ENCODE data around the gene DSCAM. TPM values are rescaled to one million over a fixed set of nuclear protein-coding genes. Genes with fewer than 3 reads are reported as not detected.

The DSCAM gene
- total RNA-seq, 2 experiments from 2014 or later = not detected

DNA sequence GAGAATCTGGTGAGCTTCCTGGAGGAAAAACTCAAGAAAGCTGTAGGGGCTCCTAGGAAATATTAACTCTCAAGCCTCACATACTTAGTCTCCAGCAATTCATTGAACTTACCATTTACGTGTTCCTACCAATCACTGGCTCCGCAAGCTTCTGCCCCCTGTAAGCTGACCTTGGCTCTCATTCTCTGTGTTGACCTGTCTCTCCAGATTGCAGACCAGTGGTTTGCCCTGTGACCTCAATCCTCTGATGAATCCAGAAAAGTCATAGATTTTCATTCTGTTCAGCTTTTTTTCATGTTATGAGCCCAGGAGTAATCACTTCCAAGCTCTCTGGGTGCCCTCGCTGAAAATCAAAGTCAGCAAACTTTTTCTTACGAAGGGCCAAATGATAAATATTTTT lies 241.9 kb downstream of the DSCAM start:
- TF ChIP-seq, protein P1, sequence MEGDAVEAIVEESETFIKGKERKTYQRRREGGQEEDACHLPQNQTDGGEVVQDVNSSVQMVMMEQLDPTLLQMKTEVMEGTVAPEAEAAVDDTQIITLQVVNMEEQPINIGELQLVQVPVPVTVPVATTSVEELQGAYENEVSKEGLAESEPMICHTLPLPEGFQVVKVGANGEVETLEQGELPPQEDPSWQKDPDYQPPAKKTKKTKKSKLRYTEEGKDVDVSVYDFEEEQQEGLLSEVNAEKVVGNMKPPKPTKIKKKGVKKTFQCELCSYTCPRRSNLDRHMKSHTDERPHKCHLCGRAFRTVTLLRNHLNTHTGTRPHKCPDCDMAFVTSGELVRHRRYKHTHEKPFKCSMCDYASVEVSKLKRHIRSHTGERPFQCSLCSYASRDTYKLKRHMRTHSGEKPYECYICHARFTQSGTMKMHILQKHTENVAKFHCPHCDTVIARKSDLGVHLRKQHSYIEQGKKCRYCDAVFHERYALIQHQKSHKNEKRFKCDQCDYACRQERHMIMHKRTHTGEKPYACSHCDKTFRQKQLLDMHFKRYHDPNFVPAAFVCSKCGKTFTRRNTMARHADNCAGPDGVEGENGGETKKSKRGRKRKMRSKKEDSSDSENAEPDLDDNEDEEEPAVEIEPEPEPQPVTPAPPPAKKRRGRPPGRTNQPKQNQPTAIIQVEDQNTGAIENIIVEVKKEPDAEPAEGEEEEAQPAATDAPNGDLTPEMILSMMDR (IDR thresholded peaks at IDR 0.05) = no peak
- no peaks in the 10 kb centered on the region for H3K36me3 Mint-ChIP-seq (ENCODE audit: low read depth)
- H3K27me3 Mint-ChIP-seq = peaks cover 4% of the 10 kb centered on the region
- no peak overlapping the region for H3K4me3 Mint-ChIP-seq
- H3K9me3 Mint-ChIP-seq = peaks cover 4% of the 10 kb centered on the region
- ChIA-PET POLR2A (no interaction called here), CTCF (no interaction called here)
- ATAC-seq (ENCODE audit: poor library complexity) (no peak), DNase-seq (no peak)
- intact Hi-C loops (cut with DNase I, micrococcal nuclease) = no loop called here
- no peaks in the 10 kb centered on the region for H3K4me1 ChIP-seq (ENCODE audit: insufficient read depth, low read length)
- H3K27ac Mint-ChIP-seq = no peak overlapping the region
- no peaks in the 10 kb centered on the region for H3K4me1 Mint-ChIP-seq (ENCODE audit: low read depth)
- H3K27me3 ChIP-seq (ENCODE audit: control insufficient read depth in 1 of 2, insufficient read depth in 2 of 2, low read length in 2 of 2) = no peaks in the 10 kb centered on the region
- H3K36me3 ChIP-seq (ENCODE audit: insufficient read depth, low read length) = no peaks in the 10 kb centered on the region
- H3K27ac ChIP-seq (ENCODE audit: low read depth in 1 of 2, low read length in 2 of 2) = no peak overlapping the region
- no peak overlapping the region for H3K4me3 ChIP-seq (ENCODE audit: low read length)
- peaks cover 0 to 5% of the 10 kb centered on the region in 2 experiments for H3K9me3 ChIP-seq (ENCODE audit: control insufficient read depth in 1 of 2, insufficient read depth in 1 of 2, low read length in 2 of 2)

DNA sequence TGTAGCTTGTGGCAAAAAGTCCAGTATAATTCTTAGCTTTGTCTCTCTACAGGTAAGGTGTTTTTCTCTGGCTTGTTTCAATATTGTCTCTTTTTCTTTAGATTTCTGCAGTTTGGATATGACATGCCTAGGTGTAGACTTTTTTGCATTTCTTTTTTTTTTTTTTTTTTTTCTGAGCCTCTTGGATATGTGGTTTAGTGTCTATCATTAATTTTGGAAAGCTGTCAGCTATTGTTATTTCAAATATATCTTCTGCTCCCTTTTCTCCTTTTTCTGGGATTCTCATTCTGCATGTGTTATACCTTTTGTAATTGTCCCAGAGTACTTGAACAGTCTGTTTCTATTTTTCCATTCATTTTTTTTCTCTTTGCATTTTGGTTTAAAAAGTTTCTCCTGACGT lies 243.2 kb downstream of the DSCAM start:
- Mint-ChIP-seq H3K27me3 (peaks cover 4% of the 10 kb centered on the region), H3K4me1 (ENCODE audit: low read depth) (no peaks in the 10 kb centered on the region), H3K36me3 (ENCODE audit: low read depth) (no peaks in the 10 kb centered on the region), H3K4me3 (no peak overlapping the region), H3K27ac (no peak overlapping the region), H3K9me3 (peaks cover 9% of the 10 kb centered on the region)
- Histone ChIP-seq H3K4me3 (ENCODE audit: low read length) (no peak overlapping the region), H3K27ac (ENCODE audit: low read depth in 1 of 2, low read length in 2 of 2) (no peak overlapping the region), H3K36me3 (ENCODE audit: insufficient read depth, low read length) (no peaks in the 10 kb centered on the region), H3K27me3 (ENCODE audit: control insufficient read depth in 1 of 2, insufficient read depth in 2 of 2, low read length in 2 of 2) (no peaks in the 10 kb centered on the region), H3K4me1 (ENCODE audit: insufficient read depth, low read length) (no peaks in the 10 kb centered on the region), H3K9me3 (ENCODE audit: control insufficient read depth in 1 of 2, insufficient read depth in 1 of 2, low read length in 2 of 2) (peaks cover 0 to under 1% of the 10 kb centered on the region in 2 experiments)
- CTCF ChIA-PET = no interaction called here
- DNase-seq (no peak), ATAC-seq (ENCODE audit: poor library complexity) (no peak)
- POLR2A ChIA-PET = no interaction called here
- intact Hi-C loops (cut with DNase I, micrococcal nuclease) = no loop called here
- TF ChIP-seq, protein P1 (IDR thresholded peaks at IDR 0.05) = no peak

DNA sequence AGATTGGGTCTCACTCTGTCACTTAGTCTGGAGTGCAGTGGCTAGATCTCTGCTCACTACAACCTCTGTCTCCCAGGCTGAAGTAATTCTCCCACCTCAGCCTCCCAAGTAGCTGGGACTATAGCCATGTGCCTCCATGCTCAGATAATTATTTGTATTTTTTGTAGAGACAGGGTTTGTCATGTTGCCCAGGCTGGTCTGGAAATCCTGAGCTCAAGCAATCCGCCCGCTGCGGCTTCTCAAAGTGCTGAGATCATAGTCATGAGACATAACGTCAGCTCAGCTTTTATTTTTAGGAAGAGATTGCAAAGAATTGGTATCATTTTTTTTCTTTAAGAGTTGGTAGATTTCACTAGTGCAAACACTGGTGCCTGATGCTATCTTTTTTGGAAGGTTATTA lies 244.9 kb downstream of the DSCAM start:
- Mint-ChIP-seq H3K4me3 (no peak overlapping the region), H3K27me3 (peaks cover 3% of the 10 kb centered on the region), H3K9me3 (peaks cover 8% of the 10 kb centered on the region), H3K36me3 (ENCODE audit: low read depth) (no peaks in the 10 kb centered on the region), H3K27ac (no peak overlapping the region), H3K4me1 (ENCODE audit: low read depth) (no peaks in the 10 kb centered on the region)
- ChIA-PET CTCF (no interaction called here), POLR2A (no interaction called here)
- Histone ChIP-seq H3K9me3 (ENCODE audit: control insufficient read depth in 1 of 2, insufficient read depth in 1 of 2, low read length in 2 of 2) (peaks cover 0 to 3% of the 10 kb centered on the region in 2 experiments), H3K4me1 (ENCODE audit: insufficient read depth, low read length) (no peaks in the 10 kb centered on the region), H3K27ac (ENCODE audit: low read depth in 1 of 2, low read length in 2 of 2) (no peak overlapping the region), H3K4me3 (ENCODE audit: low read length) (no peak overlapping the region), H3K27me3 (ENCODE audit: control insufficient read depth in 1 of 2, insufficient read depth in 2 of 2, low read length in 2 of 2) (no peaks in the 10 kb centered on the region), H3K36me3 (ENCODE audit: insufficient read depth, low read length) (no peaks in the 10 kb centered on the region)
- ATAC-seq (ENCODE audit: poor library complexity) (no peak), DNase-seq (no peak)
- intact Hi-C loops (cut with DNase I, micrococcal nuclease) = no loop called here
- TF ChIP-seq, protein P1 (IDR thresholded peaks at IDR 0.05) = no peak
